Esophagus (tissue), 2 donors: Measurements from ENCODE around the gene ZNF32. TPM values are rescaled to one million over a fixed set of nuclear protein-coding genes. Genes with fewer than 3 reads are reported as not detected.

Experiments used
- H3K27ac ChIP-seq, 2 donors: one replicate each; pipeline ENCODE4 v1.5.1; 2013; ENCODE audit warnings: low read depth in 2 of 2, mild to moderate bottlenecking in 2 of 2, inconsistent platforms in 1 of 2, low read length in 1 of 2, moderate library complexity in 1 of 2
- H3K27me3 ChIP-seq, 2 donors: one replicate each; pipeline ENCODE4 v1.6.1; 2013; ENCODE audit warnings: low read length in 2 of 2, control low read depth in 1 of 2, mild to moderate bottlenecking in 1 of 2; ENCODE audit not compliant: insufficient read depth in 2 of 2, control insufficient read depth in 1 of 2
- H3K36me3 ChIP-seq, 2 donors: one replicate each; pipeline ENCODE4 v1.6.1; 2013; ENCODE audit warnings: low read length in 1 of 2; ENCODE audit not compliant: control insufficient read depth in 2 of 2, insufficient read depth in 2 of 2
- H3K4me1 ChIP-seq, 2 donors: one replicate each; pipeline ENCODE4 v1.6.1; 2013; ENCODE audit warnings: low read length in 1 of 2; ENCODE audit not compliant: control insufficient read depth in 2 of 2, insufficient read depth in 2 of 2
- H3K4me3 ChIP-seq, 2 donors: one replicate each; pipeline ENCODE4 v1.5.1; 2013; ENCODE audit warnings: low read length in 2 of 2, mild to moderate bottlenecking in 2 of 2, low read depth in 1 of 2, moderate library complexity in 1 of 2
- H3K9me3 ChIP-seq, 2 donors: one replicate each; pipeline ENCODE4 v1.6.1; 2013; ENCODE audit warnings: mild to moderate bottlenecking in 2 of 2, low read depth in 1 of 2, low read length in 1 of 2, moderate library complexity in 1 of 2; ENCODE audit not compliant: control insufficient read depth in 2 of 2, insufficient read depth in 1 of 2
- WGBS, 2 donors: extraction: QIAGEN DNeasy Blood & Tissue Kit; methylation state at CpG; one replicate each; pipeline ENCODE4 v1.1.7; 2013; 5-methylcytosine and 5-hydroxymethylcytosine counted together
- polyA plus RNA-seq, 2 donors: library from polyadenylated mRNA; stranded (reverse); fragments of 200-250 nt; gene quantifications; one replicate each; pipeline ENCODE4 v1.2.3, GENCODE V29; 2013
- donor health status: healthy with polysubstance abuse.
- donor health status: Bipolar disorder and iron deficiency.

The ZNF32 gene
- polyA plus RNA-seq: 10 to 100 TPM; 19.9 to 23.0 TPM

GRCh38 chr10:43648398-43649184, at the start of gene ZNF32:
Gene ZNF32, minus strand, starts transcription at chr10:43648881. Its CDS starts 2,748 bp downstream, at chr10:43646133.
- H3K27me3 ChIP-seq: no peaks in the 10 kb centered on the region
- no peaks in the 10 kb centered on the region for H3K4me1 ChIP-seq
- 1% methylated on average over 72 to 90 of the region's 90 CpGs for WGBS, 2 donors
- H3K27ac ChIP-seq: peak within 1 kb of the TSS; percentile 57 to 66
- H3K36me3 ChIP-seq: peaks cover 15 to 19% of the 10 kb centered on the region in 2 donors
- peak within 1 kb of the TSS; percentile 81 to 82 for H3K4me3 ChIP-seq
- peaks cover 11 to 15% of the 10 kb centered on the region in 2 donors for H3K9me3 ChIP-seq

GRCh38 chr10:43698156-43698555, 49.5 kb upstream of the ZNF32 start:
- Histone ChIP-seq H3K27me3 (no peaks in the 10 kb centered on the region), H3K27ac (no peak overlapping the region)

GRCh38 chr10:43696909-43697483, 48.3 kb upstream of the ZNF32 start:
- Histone ChIP-seq H3K4me1 (no peaks in the 10 kb centered on the region), H3K36me3 (no peaks in the 10 kb centered on the region), H3K4me3 (no peak overlapping the region), H3K27me3 (no peaks in the 10 kb centered on the region), H3K9me3 (no peaks in the 10 kb centered on the region), H3K27ac (no peak overlapping the region)
- 76 to 82% methylated on average over 11 of the region's 11 CpGs for WGBS, 2 donors

More at GRCh38 chr10:43698156-43698555, 49.5 kb upstream of the ZNF32 start:
- no peaks in the 10 kb centered on the region for H3K9me3 ChIP-seq
- no peaks in the 10 kb centered on the region for H3K36me3 ChIP-seq
- no peak overlapping the region for H3K4me3 ChIP-seq
- WGBS, 2 donors: 65 to 70% methylated on average over 9 of the region's 9 CpGs
- H3K4me1 ChIP-seq: no peaks in the 10 kb centered on the region

GRCh38 chr10:43695730-43696129, 47.0 kb upstream of the ZNF32 start:
- no peaks in the 10 kb centered on the region for H3K36me3 ChIP-seq
- WGBS, 2 donors: 93 to 96% methylated on average over 16 of the region's 16 CpGs
- H3K27ac ChIP-seq: no peak overlapping the region
- H3K4me3 ChIP-seq: no peak overlapping the region
- H3K27me3 ChIP-seq: no peaks in the 10 kb centered on the region
- H3K4me1 ChIP-seq: no peaks in the 10 kb centered on the region
- no peaks in the 10 kb centered on the region for H3K9me3 ChIP-seq

GRCh38 chr10:43695321-43695720, 46.6 kb upstream of the ZNF32 start:
- Histone ChIP-seq H3K4me3 (no peak overlapping the region), H3K27me3 (no peaks in the 10 kb centered on the region), H3K4me1 (no peaks in the 10 kb centered on the region), H3K27ac (no peak overlapping the region), H3K9me3 (no peaks in the 10 kb centered on the region), H3K36me3 (no peaks in the 10 kb centered on the region)
- 85 to 86% methylated on average over 8 of the region's 8 CpGs for WGBS, 2 donors

- Histone ChIP-seq H3K9me3 (no peaks in the 10 kb centered on the region), H3K4me3 (no peak overlapping the region), H3K27me3 (no peaks in the 10 kb centered on the region), H3K4me1 (no peaks in the 10 kb centered on the region), H3K27ac (no peak overlapping the region), H3K36me3 (no peaks in the 10 kb centered on the region)
- WGBS, 2 donors: 90% methylated on average over 7 of the region's 7 CpGs
Observed at GRCh38 chr10:43694526-43694925, 45.8 kb upstream of the ZNF32 start.

- Histone ChIP-seq H3K4me3 (no peak overlapping the region), H3K4me1 (peaks cover 0 to 5% of the 10 kb centered on the region in 2 donors), H3K27me3 (no peaks in the 10 kb centered on the region), H3K36me3 (no peaks in the 10 kb centered on the region), H3K9me3 (no peaks in the 10 kb centered on the region), H3K27ac (no peak overlapping the region)
- WGBS, 2 donors: 73 to 81% methylated on average over 3 of the region's 3 CpGs
Observed at GRCh38 chr10:43693602-43694001, 44.9 kb upstream of the ZNF32 start.

GRCh38 chr10:43692051-43692825, 43.6 kb upstream of the ZNF32 start:
- Histone ChIP-seq H3K27ac (no peak overlapping the region), H3K4me3 (no peak overlapping the region), H3K4me1 (peaks cover 0 to 5% of the 10 kb centered on the region in 2 donors), H3K27me3 (no peaks in the 10 kb centered on the region), H3K9me3 (no peaks in the 10 kb centered on the region), H3K36me3 (no peaks in the 10 kb centered on the region)
- WGBS, 2 donors: 67 to 71% methylated on average over 10 of the region's 10 CpGs

- WGBS, 2 donors: 58 to 64% methylated on average over 2 of the region's 2 CpGs
- no peak overlapping the region for H3K27ac ChIP-seq
- H3K36me3 ChIP-seq: no peaks in the 10 kb centered on the region
- H3K27me3 ChIP-seq: no peaks in the 10 kb centered on the region
- no peaks in the 10 kb centered on the region for H3K9me3 ChIP-seq
- no peak overlapping the region for H3K4me3 ChIP-seq
- peaks cover 0 to 5% of the 10 kb centered on the region in 2 donors for H3K4me1 ChIP-seq
Observed at GRCh38 chr10:43691485-43691884, 42.8 kb upstream of the ZNF32 start.
